KMS-11 (cell line): ENCODE measurements around the gene TAF10.

Experiments used
- H2AFZ ChIP-seq: fragments of 200-600 bp; sonication (generic); 2 replicates; pipeline ENCODE4 v1.6.1; 2016; ENCODE audit warnings: antibody characterized with exemption, mixed run types, low read depth
- H3K27ac ChIP-seq: fragments of 200-600 bp; sonication (generic); 2 replicates; pipeline ENCODE4 v1.6.1; 2016; ENCODE audit warnings: mild to moderate bottlenecking, mixed run types
- H3K27me3 ChIP-seq: fragments of 200-600 bp; sonication (generic); 2 replicates; pipeline ENCODE4 v1.6.1; 2017; ENCODE audit warnings: mild to moderate bottlenecking, low read depth, mixed run types, moderate library complexity; ENCODE audit not compliant: insufficient read depth
- H3K36me3 ChIP-seq: fragments of 200-600 bp; sonication (generic); 2 replicates; pipeline ENCODE4 v1.6.1; 2017; ENCODE audit warnings: mild to moderate bottlenecking, mixed run types; ENCODE audit not compliant: insufficient read depth
- H3K4me1 ChIP-seq: fragments of 200-600 bp; sonication (generic); 2 replicates; pipeline ENCODE4 v1.6.1; 2016; ENCODE audit warnings: mild to moderate bottlenecking, low read depth, mixed run types; ENCODE audit not compliant: poor library complexity, severe bottlenecking
- H3K4me2 ChIP-seq: fragments of 200-600 bp; sonication (generic); 2 replicates; pipeline ENCODE4 v1.7.0; 2016; ENCODE audit warnings: mild to moderate bottlenecking, mixed run types
- H3K4me3 ChIP-seq: fragments of 200-600 bp; sonication (generic); IDR thresholded peaks from 2 replicates; pipeline ENCODE4 v1.6.1; 2017; ENCODE audit warnings: low read depth, low read length, mixed read lengths; ENCODE audit not compliant: insufficient read depth
- H3K79me2 ChIP-seq: fragments of 200-600 bp; sonication (generic); 2 replicates; pipeline ENCODE4 v1.6.1; 2016; ENCODE audit warnings: low read depth, mixed run types; ENCODE audit not compliant: insufficient read depth
- H3K9ac ChIP-seq: fragments of 200-600 bp; sonication (generic); 2 replicates; pipeline ENCODE4 v1.6.1; 2016; ENCODE audit warnings: mild to moderate bottlenecking, mixed run types
- H4K20me1 ChIP-seq: fragments of 200-600 bp; sonication (generic); 2 replicates; pipeline ENCODE4 v1.6.1; 2016; ENCODE audit warnings: mild to moderate bottlenecking, mixed run types; ENCODE audit not compliant: insufficient read depth
- CTCF ChIP-seq: fragments of 200-600 bp; sonication (generic); conservative IDR thresholded peaks from 2 replicates; pipeline ENCODE4 v1.6.1; 2017; ENCODE audit warnings: low read depth, mild to moderate bottlenecking, antibody characterized with exemption, low read length, moderate library complexity, mixed read lengths

The TAF10 gene

GRCh38 chr11:6629573-6629891 lies 17.5 kb upstream of the TAF10 start:
- Histone ChIP-seq H3K4me1 (peaks cover 11% of the 10 kb centered on the region), H3K4me3 (no peak overlapping the region), H3K27me3 (no peaks in the 10 kb centered on the region), H3K27ac (no peak overlapping the region), H3K4me2 (no peak overlapping the region), H3K9ac (no peak overlapping the region), H3K36me3 (no peaks in the 10 kb centered on the region), H3K79me2 (no peaks in the 10 kb centered on the region), H4K20me1 (no peaks in the 10 kb centered on the region), H2AFZ (no peak overlapping the region)
- no peak for TF ChIP-seq CTCF

- no peak overlapping the region for H3K4me3 ChIP-seq
- no peak overlapping the region for H2AFZ ChIP-seq
- TF ChIP-seq CTCF, result no peak
- peaks cover 11% of the 10 kb centered on the region for H3K4me1 ChIP-seq
- no peaks in the 10 kb centered on the region for H3K27me3 ChIP-seq
- H4K20me1 ChIP-seq, result no peaks in the 10 kb centered on the region
- no peaks in the 10 kb centered on the region for H3K36me3 ChIP-seq
- H3K79me2 ChIP-seq, result no peaks in the 10 kb centered on the region
- no peak overlapping the region for H3K27ac ChIP-seq
- H3K4me2 ChIP-seq, result no peak overlapping the region
- H3K9ac ChIP-seq, result no peak overlapping the region
Observed at GRCh38 chr11:6628526-6628925, 16.5 kb upstream of the TAF10 start.

- no peaks in the 10 kb centered on the region for H3K27me3 ChIP-seq
- H3K36me3 ChIP-seq, result no peaks in the 10 kb centered on the region
Observed at GRCh38 chr11:6627762-6628241, 15.8 kb upstream of the TAF10 start.

GRCh38 chr11:6626971-6627761 lies 15.2 kb upstream of the TAF10 start:
- Histone ChIP-seq H2AFZ (no peak overlapping the region; the same call in 1 of the 2 replicates), H3K27ac (no peak overlapping the region), H3K4me1 (peaks cover 11% of the 10 kb centered on the region), H4K20me1 (no peaks in the 10 kb centered on the region), H3K36me3 (no peaks in the 10 kb centered on the region), H3K9ac (no peak overlapping the region), H3K4me3 (no peak overlapping the region), H3K27me3 (no peaks in the 10 kb centered on the region), H3K4me2 (peak overlapping the region; percentile 17; the same call in 1 of the 2 replicates), H3K79me2 (no peaks in the 10 kb centered on the region)
- TF ChIP-seq CTCF, result no peak

More at GRCh38 chr11:6627762-6628241, 15.8 kb upstream of the TAF10 start:
- H4K20me1 ChIP-seq, result no peaks in the 10 kb centered on the region
- TF ChIP-seq CTCF, result no peak
- H3K79me2 ChIP-seq, result no peaks in the 10 kb centered on the region
- H3K4me2 ChIP-seq, result peak overlapping the region; percentile 17; the same call in 1 of the 2 replicates
- no peak overlapping the region for H3K4me3 ChIP-seq
- no peak overlapping the region for H3K9ac ChIP-seq
- H3K27ac ChIP-seq, result no peak overlapping the region
- H3K4me1 ChIP-seq, result peaks cover 11% of the 10 kb centered on the region
- H2AFZ ChIP-seq, result no peak overlapping the region; the same call in 1 of the 2 replicates
